NT2/D1 (cell line): Measurements from ENCODE around the gene MROH2B.

Experiments
- DNase-seq: peaks from one replicate; pipeline ENCODE4 v3.0.0-alpha.2; 2011; ENCODE audit warnings: low read depth, low spot score
- H3K27me3 ChIP-seq: 2 replicates; pipeline ENCODE4 v1.6.0; 2011; ENCODE audit warnings: mild to moderate bottlenecking; ENCODE audit not compliant: insufficient read length, insufficient read depth
- H3K36me3 ChIP-seq: 2 replicates; pipeline ENCODE4 v1.6.1; 2011; ENCODE audit warnings: mild to moderate bottlenecking, low read length, mixed read lengths; ENCODE audit not compliant: insufficient read depth, insufficient read length
- H3K4me1 ChIP-seq: 2 replicates; pipeline ENCODE4 v1.5.1; 2011; ENCODE audit not compliant: insufficient read depth, insufficient read length
- H3K4me3 ChIP-seq: 2 replicates; pipeline ENCODE4 v1.5.1; 2011; ENCODE audit warnings: low read depth; ENCODE audit not compliant: insufficient read length
- H3K9ac ChIP-seq: 2 replicates; pipeline ENCODE4 v1.6.0; 2011; ENCODE audit warnings: low read depth; ENCODE audit not compliant: insufficient read length
- H3K9me3 ChIP-seq: 2 replicates; pipeline ENCODE4 v1.5.1; 2011; ENCODE audit warnings: mild to moderate bottlenecking, low read length; ENCODE audit not compliant: insufficient read depth
- SUZ12 ChIP-seq: IDR thresholded peaks from 2 replicates; pipeline ENCODE4 v1.6.1; 2011; ENCODE audit not compliant: insufficient read length, insufficient read depth; ENCODE audit errors: extremely low read depth
- YY1 ChIP-seq: IDR thresholded peaks from 2 replicates; pipeline ENCODE4 v1.6.1; 2011; ENCODE audit not compliant: insufficient read length, insufficient read depth
- ZNF274 ChIP-seq: IDR thresholded peaks from 2 replicates; pipeline ENCODE4 v1.6.1; 2011; ENCODE audit warnings: mild to moderate bottlenecking, low read depth, low read length

Gene MROH2B

GRCh38 chr5:40983781-40984180 is 87.4 kb downstream of the MROH2B start:
- TF ChIP-seq SUZ12 (no peak), YY1 (no peak), ZNF274 (no peak)
- DNase-seq: no peak
- no peaks in the 10 kb centered on the region for H3K36me3 ChIP-seq
- no peaks in the 10 kb centered on the region for H3K27me3 ChIP-seq
- no peaks in the 10 kb centered on the region for H3K4me1 ChIP-seq
- H3K4me3 ChIP-seq: no peak overlapping the region
- no peaks in the 10 kb centered on the region for H3K9me3 ChIP-seq
- no peak overlapping the region for H3K9ac ChIP-seq

GRCh38 chr5:40981420-40981819 is 89.7 kb downstream of the MROH2B start:
- DNase-seq: no peak
- Histone ChIP-seq H3K4me3 (no peak overlapping the region), H3K36me3 (no peaks in the 10 kb centered on the region), H3K9ac (no peak overlapping the region), H3K9me3 (no peaks in the 10 kb centered on the region), H3K27me3 (no peaks in the 10 kb centered on the region), H3K4me1 (no peaks in the 10 kb centered on the region)
- TF ChIP-seq ZNF274 (no peak), SUZ12 (no peak), YY1 (no peak)

GRCh38 chr5:40976836-40977235 is 94.3 kb downstream of the MROH2B start:
- Histone ChIP-seq H3K4me1 (no peaks in the 10 kb centered on the region), H3K9ac (no peak overlapping the region), H3K27me3 (no peaks in the 10 kb centered on the region), H3K9me3 (no peaks in the 10 kb centered on the region), H3K4me3 (no peak overlapping the region), H3K36me3 (no peaks in the 10 kb centered on the region)
- TF ChIP-seq SUZ12: no peak
- no peak for TF ChIP-seq YY1
- no peak for TF ChIP-seq ZNF274
- no peak for DNase-seq

GRCh38 chr5:40976041-40976440 is 95.1 kb downstream of the MROH2B start:
- TF ChIP-seq SUZ12: no peak
- no peak for TF ChIP-seq YY1
- TF ChIP-seq ZNF274: no peak
- H3K4me3 ChIP-seq: no peak overlapping the region

GRCh38 chr5:40973364-40974004 is 97.7 kb downstream of the MROH2B start:
- Histone ChIP-seq H3K9me3 (no peaks in the 10 kb centered on the region), H3K36me3 (no peaks in the 10 kb centered on the region), H3K4me1 (no peaks in the 10 kb centered on the region), H3K4me3 (no peak overlapping the region), H3K27me3 (no peaks in the 10 kb centered on the region), H3K9ac (no peak overlapping the region)
- DNase-seq: no peak
- TF ChIP-seq YY1 (no peak), SUZ12 (no peak), ZNF274 (no peak)

More at GRCh38 chr5:40976041-40976440, 95.1 kb downstream of the MROH2B start:
- no peaks in the 10 kb centered on the region for H3K36me3 ChIP-seq
- no peaks in the 10 kb centered on the region for H3K4me1 ChIP-seq
- H3K27me3 ChIP-seq: no peaks in the 10 kb centered on the region
- no peak overlapping the region for H3K9ac ChIP-seq
- no peaks in the 10 kb centered on the region for H3K9me3 ChIP-seq
- DNase-seq: no peak

GRCh38 chr5:40972434-40972833 is 98.7 kb downstream of the MROH2B start:
- Histone ChIP-seq H3K9ac (no peak overlapping the region), H3K36me3 (no peaks in the 10 kb centered on the region), H3K4me3 (no peak overlapping the region), H3K27me3 (no peaks in the 10 kb centered on the region), H3K4me1 (no peaks in the 10 kb centered on the region), H3K9me3 (no peaks in the 10 kb centered on the region)
- TF ChIP-seq ZNF274: no peak
- TF ChIP-seq YY1: no peak
- TF ChIP-seq SUZ12: no peak
- no peak for DNase-seq

- TF ChIP-seq YY1 (no peak), SUZ12 (no peak), ZNF274 (no peak)
- Histone ChIP-seq H3K27me3 (no peaks in the 10 kb centered on the region), H3K4me3 (no peak overlapping the region), H3K9me3 (peaks cover 17% of the 10 kb centered on the region; the same call in 1 of the 2 replicates), H3K9ac (no peak overlapping the region), H3K4me1 (no peaks in the 10 kb centered on the region), H3K36me3 (no peaks in the 10 kb centered on the region)
- no peak for DNase-seq
These were observed 108.8 kb downstream of the MROH2B start for GRCh38 chr5:40962207-40962955.
